ENCODE results near the gene PDE7B. TPM values are rescaled to one million over a fixed set of nuclear protein-coding genes. Genes with fewer than 3 reads are reported as not detected.

Gene PDE7B
- total RNA-seq, 1 donor = 25.3 TPM

- Histone ChIP-seq H3K27ac (ENCODE audit: low read depth, low read length) (no peak overlapping the region), H3K9me3 (ENCODE audit: low read depth, low read length) (no peaks in the 10 kb centered on the region), H3K36me3 (ENCODE audit: insufficient read depth, low read length) (peaks cover 14% of the 10 kb centered on the region), H3K4me2 (ENCODE audit: insufficient read depth, low read length) (no peak overlapping the region), H2AFZ (ENCODE audit: low read length) (no peak overlapping the region), H4K20me1 (ENCODE audit: insufficient read depth, low read length) (no peaks in the 10 kb centered on the region), H3K27me3 (ENCODE audit: insufficient read depth, low read length) (no peaks in the 10 kb centered on the region), H3K79me2 (ENCODE audit: insufficient read depth, low read length) (peaks cover 39% of the 10 kb centered on the region), H3K4me3 (ENCODE audit: insufficient read depth, low read length) (no peak overlapping the region), H3K4me1 (ENCODE audit: insufficient read depth, low read length) (peaks cover 22% of the 10 kb centered on the region)
- TF ChIP-seq CTCF (IDR thresholded peaks at IDR 0.05; ENCODE audit: extremely low read depth, low read depth, low read length) = no peak
- DNase-seq (ENCODE audit: insufficient read length, low spot score, missing footprints) = no peak
These were observed 260.8 kb downstream of the PDE7B start for GRCh38 chr6:136112262-136112661.

- H3K4me2 ChIP-seq (ENCODE audit: insufficient read depth, low read length) = peak overlapping the region; percentile 52
- no peaks in the 10 kb centered on the region for H3K9me3 ChIP-seq (ENCODE audit: low read depth, low read length)
- no peaks in the 10 kb centered on the region for H4K20me1 ChIP-seq (ENCODE audit: insufficient read depth, low read length)
- peaks cover 25% of the 10 kb centered on the region for H3K4me1 ChIP-seq (ENCODE audit: insufficient read depth, low read length)
- no peak overlapping the region for H3K4me3 ChIP-seq (ENCODE audit: insufficient read depth, low read length)
- TF ChIP-seq CTCF (IDR thresholded peaks at IDR 0.05; ENCODE audit: extremely low read depth, low read depth, low read length) = no peak
- peak; percentile 71 for DNase-seq (ENCODE audit: insufficient read length, low spot score, missing footprints)
- H3K27ac ChIP-seq (ENCODE audit: low read depth, low read length) = peak overlapping the region; percentile 74
- peaks cover 35% of the 10 kb centered on the region for H3K79me2 ChIP-seq (ENCODE audit: insufficient read depth, low read length)
- H3K36me3 ChIP-seq (ENCODE audit: insufficient read depth, low read length) = peaks cover 12% of the 10 kb centered on the region
- H3K27me3 ChIP-seq (ENCODE audit: insufficient read depth, low read length) = no peaks in the 10 kb centered on the region
- peak overlapping the region; percentile 66 for H2AFZ ChIP-seq (ENCODE audit: low read length)
These were observed 262.3 kb downstream of the PDE7B start for GRCh38 chr6:136113736-136114173.

GRCh38 chr6:136114661-136115060 is 263.2 kb downstream of the PDE7B start:
- Histone ChIP-seq H2AFZ (ENCODE audit: low read length) (no peak overlapping the region), H3K4me1 (ENCODE audit: insufficient read depth, low read length) (peaks cover 25% of the 10 kb centered on the region), H3K27me3 (ENCODE audit: insufficient read depth, low read length) (no peaks in the 10 kb centered on the region), H3K9me3 (ENCODE audit: low read depth, low read length) (no peaks in the 10 kb centered on the region), H4K20me1 (ENCODE audit: insufficient read depth, low read length) (no peaks in the 10 kb centered on the region), H3K36me3 (ENCODE audit: insufficient read depth, low read length) (peaks cover 9% of the 10 kb centered on the region), H3K4me3 (ENCODE audit: insufficient read depth, low read length) (no peak overlapping the region), H3K79me2 (ENCODE audit: insufficient read depth, low read length) (peaks cover 33% of the 10 kb centered on the region), H3K27ac (ENCODE audit: low read depth, low read length) (peak overlapping the region; percentile 74), H3K4me2 (ENCODE audit: insufficient read depth, low read length) (no peak overlapping the region)
- no peak for DNase-seq (ENCODE audit: insufficient read length, low spot score, missing footprints)
- TF ChIP-seq CTCF (IDR thresholded peaks at IDR 0.05; ENCODE audit: extremely low read depth, low read depth, low read length) = no peak

- Histone ChIP-seq H3K9me3 (ENCODE audit: low read depth, low read length) (no peaks in the 10 kb centered on the region), H3K4me2 (ENCODE audit: insufficient read depth, low read length) (no peak overlapping the region), H3K4me1 (ENCODE audit: insufficient read depth, low read length) (peaks cover 25% of the 10 kb centered on the region), H3K27ac (ENCODE audit: low read depth, low read length) (no peak overlapping the region), H3K4me3 (ENCODE audit: insufficient read depth, low read length) (no peak overlapping the region), H3K79me2 (ENCODE audit: insufficient read depth, low read length) (peaks cover 36% of the 10 kb centered on the region), H3K27me3 (ENCODE audit: insufficient read depth, low read length) (no peaks in the 10 kb centered on the region), H4K20me1 (ENCODE audit: insufficient read depth, low read length) (no peaks in the 10 kb centered on the region), H3K36me3 (ENCODE audit: insufficient read depth, low read length) (peaks cover 5% of the 10 kb centered on the region), H2AFZ (ENCODE audit: low read length) (no peak overlapping the region)
- DNase-seq (ENCODE audit: insufficient read length, low spot score, missing footprints) = no peak
- no peak for TF ChIP-seq CTCF (IDR thresholded peaks at IDR 0.05; ENCODE audit: extremely low read depth, low read depth, low read length)
These were observed 264.4 kb downstream of the PDE7B start for GRCh38 chr6:136115941-136116340.

All from osteoblast (primary cell).